H1 (cell line): Measurements from ENCODE around the gene TYSND1.

Experiments
- GABPA ChIP-seq: IDR thresholded peaks from 2 replicates; pipeline ENCODE4 v1.6.1; 2011; ENCODE audit warnings: mild to moderate bottlenecking, low read length, moderate library complexity, borderline replicate concordance; ENCODE audit not compliant: insufficient read depth
- MAFK ChIP-seq: IDR thresholded peaks from 2 replicates; pipeline ENCODE4 v1.6.1; 2012; ENCODE audit warnings: low read depth, mild to moderate bottlenecking, improper control_type of control experiment, low read length
- RAD21 ChIP-seq, 2 experiments: IDR thresholded peaks in 1 of 2; conservative IDR thresholded peaks in 1 of 2; 2 replicates each; pipeline ENCODE4 v1.6.1; 2011; ENCODE audit warnings: low read depth in 2 of 2, low read length in 2 of 2, improper control_type of control experiment in 1 of 2, inconsistent platforms in 1 of 2, mild to moderate bottlenecking in 1 of 2, moderate library complexity in 1 of 2
- SIN3A ChIP-seq, 2 experiments: IDR thresholded peaks in 1 of 2; conservative IDR thresholded peaks in 1 of 2; 2 replicates each; pipeline ENCODE4 v1.6.1; 2011 to 2012; ENCODE audit warnings: low read length in 2 of 2, improper control_type of control experiment in 1 of 2, low read depth in 1 of 2, mild to moderate bottlenecking in 1 of 2
- SP2 ChIP-seq: IDR thresholded peaks from 2 replicates; pipeline ENCODE4 v1.6.1; 2012; ENCODE audit warnings: mild to moderate bottlenecking, low read length, inconsistent platforms
- ZNF274 ChIP-seq: IDR thresholded peaks from 2 replicates; pipeline ENCODE4 v1.7.0; 2012; ENCODE audit warnings: low read length, borderline replicate concordance; ENCODE audit errors: extremely low read depth
- TF ChIP-seq, protein P1 (sequence below), 3 experiments: IDR thresholded peaks; 1 replicate in 2 of 3; 2 replicates in 1 of 3; pipeline versions ENCODE4 v1.5.1 to v1.6.1; 2011; ENCODE audit warnings: low read length in 3 of 3, mild to moderate bottlenecking in 3 of 3, inconsistent platforms in 2 of 3, low read depth in 1 of 3, moderate library complexity in 1 of 3; ENCODE audit not compliant: insufficient read depth in 1 of 3; ENCODE audit errors: control extremely low read depth in 1 of 3
- TF ChIP-seq, protein P2 (sequence below): IDR thresholded peaks from 2 replicates; pipeline ENCODE4 v1.6.1; 2012; ENCODE audit warnings: inconsistent platforms

DNA sequence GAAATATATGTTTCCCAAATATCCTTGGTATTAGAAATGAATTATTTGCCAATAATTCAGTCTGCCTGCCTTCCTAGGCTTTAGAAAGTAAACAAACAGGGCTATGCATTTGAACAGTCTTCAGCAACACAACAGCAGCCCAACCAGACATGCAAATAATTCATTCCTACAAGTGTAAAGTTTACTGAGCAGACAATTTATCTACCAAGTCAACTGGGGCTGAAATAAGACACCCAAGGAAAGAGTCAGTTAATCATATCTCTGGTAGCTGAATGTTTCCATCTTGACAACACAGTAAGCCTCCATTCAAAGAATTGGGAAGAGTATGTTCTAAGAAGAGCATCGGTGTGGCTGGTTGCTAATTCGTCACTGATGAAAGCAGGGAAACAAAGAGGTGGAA, 52.2 kb downstream of the TYSND1 start:
- TF ChIP-seq MAFK = no peak
- no peak for TF ChIP-seq SIN3A (conservative IDR thresholded peaks at IDR 0.05 in 1 of 2, IDR thresholded peaks at IDR 0.05 in 1 of 2; ENCODE audit: low read depth in 1 of 2, low read length in 2 of 2)
- TF ChIP-seq GABPA = no peak
- TF ChIP-seq, protein P1, sequence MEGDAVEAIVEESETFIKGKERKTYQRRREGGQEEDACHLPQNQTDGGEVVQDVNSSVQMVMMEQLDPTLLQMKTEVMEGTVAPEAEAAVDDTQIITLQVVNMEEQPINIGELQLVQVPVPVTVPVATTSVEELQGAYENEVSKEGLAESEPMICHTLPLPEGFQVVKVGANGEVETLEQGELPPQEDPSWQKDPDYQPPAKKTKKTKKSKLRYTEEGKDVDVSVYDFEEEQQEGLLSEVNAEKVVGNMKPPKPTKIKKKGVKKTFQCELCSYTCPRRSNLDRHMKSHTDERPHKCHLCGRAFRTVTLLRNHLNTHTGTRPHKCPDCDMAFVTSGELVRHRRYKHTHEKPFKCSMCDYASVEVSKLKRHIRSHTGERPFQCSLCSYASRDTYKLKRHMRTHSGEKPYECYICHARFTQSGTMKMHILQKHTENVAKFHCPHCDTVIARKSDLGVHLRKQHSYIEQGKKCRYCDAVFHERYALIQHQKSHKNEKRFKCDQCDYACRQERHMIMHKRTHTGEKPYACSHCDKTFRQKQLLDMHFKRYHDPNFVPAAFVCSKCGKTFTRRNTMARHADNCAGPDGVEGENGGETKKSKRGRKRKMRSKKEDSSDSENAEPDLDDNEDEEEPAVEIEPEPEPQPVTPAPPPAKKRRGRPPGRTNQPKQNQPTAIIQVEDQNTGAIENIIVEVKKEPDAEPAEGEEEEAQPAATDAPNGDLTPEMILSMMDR (IDR thresholded peaks at IDR 0.05; ENCODE audit: control extremely low read depth in 1 of 3, insufficient read depth in 1 of 3, low read depth in 1 of 3, low read length in 3 of 3) = no peak
- no peak for TF ChIP-seq ZNF274
- TF ChIP-seq RAD21 (IDR thresholded peaks at IDR 0.05 in 1 of 2, conservative IDR thresholded peaks at IDR 0.05 in 1 of 2; ENCODE audit: low read depth in 2 of 2, low read length in 2 of 2) = no peak
- TF ChIP-seq, protein P2, sequence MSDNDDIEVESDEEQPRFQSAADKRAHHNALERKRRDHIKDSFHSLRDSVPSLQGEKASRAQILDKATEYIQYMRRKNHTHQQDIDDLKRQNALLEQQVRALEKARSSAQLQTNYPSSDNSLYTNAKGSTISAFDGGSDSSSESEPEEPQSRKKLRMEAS = no peak
- TF ChIP-seq SP2 = no peak
